Forelimb muscle (tissue), 1 donor: ENCODE data around the gene ZMIZ1. TPM values are rescaled to one million over a fixed set of nuclear protein-coding genes. Genes with fewer than 3 reads are reported as not detected.

Experiments
- DNase-seq: peaks from one replicate; pipeline ENCODE4 v3.0.0-alpha.2; 2013; ENCODE audit warnings: low read depth
- polyA plus RNA-seq: library from polyadenylated mRNA; unstranded; fragments of 120-200 nt; gene quantifications from one replicate; pipeline ENCODE4 v1.2.1, GENCODE V29; 2013; ENCODE audit not compliant: insufficient read length

The ZMIZ1 gene
- polyA plus RNA-seq, 1 donor = 29.8 TPM

GRCh38 chr10:79352035-79352877 is 283.5 kb downstream of the ZMIZ1 start:
- DNase-seq = no peak

- no peak for DNase-seq
Observed at GRCh38 chr10:79353000-79353406, 284.2 kb downstream of the ZMIZ1 start.

- DNase-seq = no peak
Observed at GRCh38 chr10:79353726-79354125, 285.0 kb downstream of the ZMIZ1 start.

- DNase-seq = no peak
Observed at GRCh38 chr10:79354141-79354540, 285.4 kb downstream of the ZMIZ1 start.

GRCh38 chr10:79354615-79355014 is 285.8 kb downstream of the ZMIZ1 start:
- no peak for DNase-seq

GRCh38 chr10:79355420-79356017 is 286.8 kb downstream of the ZMIZ1 start:
- DNase-seq = no peak

GRCh38 chr10:79356104-79356503 is 287.3 kb downstream of the ZMIZ1 start:
- no peak for DNase-seq

- no peak for DNase-seq
Observed at GRCh38 chr10:79357180-79357579, 288.4 kb downstream of the ZMIZ1 start.

- no peak for DNase-seq
Observed at GRCh38 chr10:79358811-79359210, 290.0 kb downstream of the ZMIZ1 start.

- no peak for DNase-seq
Observed at GRCh38 chr10:79359816-79360498, 291.2 kb downstream of the ZMIZ1 start.

GRCh38 chr10:79360499-79361342 is 292.0 kb downstream of the ZMIZ1 start:
- DNase-seq = no peak

- DNase-seq = no peak
Observed at GRCh38 chr10:79361726-79362397, 293.1 kb downstream of the ZMIZ1 start.
